Tibial nerve (tissue), 3 donors: ENCODE data around the gene OR7A17.

Source experiments
- CTCF ChIP-seq, 5 experiments: fragments of 200-600 bp in 3 of 5; fragments of 450-650 bp in 2 of 5; sonication (generic) in 3 of 5; IDR thresholded peaks; one replicate each; pipeline ENCODE4 v1.5.1; 2016 to 2019; ENCODE audit warnings: antibody characterized with exemption in 5 of 5, mild to moderate bottlenecking in 3 of 5, moderate library complexity in 2 of 5
- POLR2A ChIP-seq, 2 donors: fragments of 450-650 bp; IDR thresholded peaks; one replicate each; pipeline ENCODE4 v1.6.1; 2017; ENCODE audit warnings: antibody characterized with exemption in 2 of 2, mild to moderate bottlenecking in 2 of 2, moderate library complexity in 2 of 2

DNA sequence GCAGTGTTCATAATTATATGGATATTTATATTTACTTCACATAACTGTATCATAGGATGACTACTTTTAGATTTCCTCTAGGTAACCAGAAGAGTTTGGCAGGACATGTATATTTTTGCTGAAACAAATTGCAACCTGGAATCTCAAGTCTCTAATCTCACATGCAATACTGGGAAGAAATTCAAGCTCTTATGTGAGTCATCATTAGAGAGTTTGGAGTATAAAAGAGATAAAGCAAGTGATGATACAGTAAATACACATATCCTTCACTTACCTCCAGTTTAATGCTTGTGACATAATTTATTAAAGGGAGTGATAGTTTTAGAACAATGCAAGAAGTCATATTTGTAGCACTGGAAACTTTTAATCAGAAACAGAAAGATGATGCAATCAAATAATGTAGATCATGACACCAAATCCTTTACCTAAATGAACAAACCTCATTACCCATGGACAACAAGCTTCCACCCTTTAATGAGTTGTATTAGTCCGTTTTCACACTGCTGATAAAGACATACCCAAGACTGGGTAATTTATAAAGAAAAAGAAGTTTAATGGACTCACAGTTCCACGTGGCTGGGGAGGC, 15.8 kb upstream of the OR7A17 start:
- TF ChIP-seq CTCF (IDR thresholded peaks at IDR 0.05) = no peak
- TF ChIP-seq POLR2A (IDR thresholded peaks at IDR 0.05) = no peak
